ENCODE data around the gene ACO2. TPM values are rescaled to one million over a fixed set of nuclear protein-coding genes. Genes with fewer than 3 reads are reported as not detected.

ACO2 gene
- total RNA-seq: 152 and 153 TPM in 2 replicates

- Mint-ChIP-seq H3K27me3 (no peaks in the 10 kb centered on the region), H3K4me1 (peaks cover 53% of the 10 kb centered on the region), H3K9me3 (no peaks in the 10 kb centered on the region), H3K27ac (peak within 1 kb of the TSS; percentile 99), H3K4me3 (peak within 1 kb of the TSS; percentile 88), H3K36me3 (ENCODE audit: low read depth) (peaks cover 77% of the 10 kb centered on the region)
- ChIA-PET CTCF (interaction anchor here (0.8 to 4.7 kb wide), 7 partner anchors 11 to 167 kb away, joined by 3 to 28 read pairs (median 9); partner anchors contain the start of gene ZC3H7B), POLR2A (interaction anchor here (0.6 to 17.5 kb wide), 30 partner anchors 9 to 612 kb away, joined by 3 to 584 read pairs (median 6); partner anchors contain the start of genes DESI1, PMM1, POLR3H and RANGAP1)
- ATAC-seq (ENCODE audit: low read depth) (peak; percentile 90), DNase-seq (peak; percentile 98)
- intact Hi-C loops (cut with micrococcal nuclease): loop anchor here (1.0 to 2.0 kb wide), 8 partner anchors 10 to 612 kb away; partner anchors contain the start of genes POLR3H, RANGAP1, ST13 and TEF
- no peak for TF ChIP-seq CTCF (IDR thresholded peaks at IDR 0.05)
These were observed at the start of gene ACO2, which contains the start of gene PHF5A for GRCh38 chr22:41468381-41469217. ACO2 (plus strand) TSS chr22:41469117; CDS start chr22:41469147, 30 bp downstream. PHF5A (minus strand) TSS chr22:41468692; CDS start chr22:41468653, 39 bp downstream.

- DNase-seq (no peak), ATAC-seq (ENCODE audit: low read depth) (peak; percentile 63)
- TF ChIP-seq CTCF (IDR thresholded peaks at IDR 0.05): no peak
- H3K9me3 Mint-ChIP-seq: no peaks in the 10 kb centered on the region
- peak overlapping the region; percentile 73 for H3K27ac Mint-ChIP-seq
- POLR2A ChIA-PET: interaction anchor here (0.7 to 5.3 kb wide), 7 partner anchors 17 to 358 kb away, joined by 5 to 46 read pairs (median 8); partner anchors contain the start of genes ACO2, PHF5A and TOB2
- peak overlapping the region; percentile 25 for H3K4me3 Mint-ChIP-seq
- no peaks in the 10 kb centered on the region for H3K27me3 Mint-ChIP-seq
- H3K36me3 Mint-ChIP-seq (ENCODE audit: low read depth): peaks cover 46% of the 10 kb centered on the region
- intact Hi-C loops (cut with micrococcal nuclease): loop anchor here (2.0 kb wide), 1 partner anchor 19 kb away; no protein-coding TSS in a partner anchor
- H3K4me1 Mint-ChIP-seq: peaks cover 46% of the 10 kb centered on the region
- CTCF ChIA-PET: interaction anchor here (1.4 to 1.8 kb wide), 3 partner anchors 11 to 91 kb away, joined by 3 to 4 read pairs (median 4); no protein-coding TSS in a partner anchor
These were observed 43.1 kb upstream of the ACO2 start for GRCh38 chr22:41425660-41426365.

DNA sequence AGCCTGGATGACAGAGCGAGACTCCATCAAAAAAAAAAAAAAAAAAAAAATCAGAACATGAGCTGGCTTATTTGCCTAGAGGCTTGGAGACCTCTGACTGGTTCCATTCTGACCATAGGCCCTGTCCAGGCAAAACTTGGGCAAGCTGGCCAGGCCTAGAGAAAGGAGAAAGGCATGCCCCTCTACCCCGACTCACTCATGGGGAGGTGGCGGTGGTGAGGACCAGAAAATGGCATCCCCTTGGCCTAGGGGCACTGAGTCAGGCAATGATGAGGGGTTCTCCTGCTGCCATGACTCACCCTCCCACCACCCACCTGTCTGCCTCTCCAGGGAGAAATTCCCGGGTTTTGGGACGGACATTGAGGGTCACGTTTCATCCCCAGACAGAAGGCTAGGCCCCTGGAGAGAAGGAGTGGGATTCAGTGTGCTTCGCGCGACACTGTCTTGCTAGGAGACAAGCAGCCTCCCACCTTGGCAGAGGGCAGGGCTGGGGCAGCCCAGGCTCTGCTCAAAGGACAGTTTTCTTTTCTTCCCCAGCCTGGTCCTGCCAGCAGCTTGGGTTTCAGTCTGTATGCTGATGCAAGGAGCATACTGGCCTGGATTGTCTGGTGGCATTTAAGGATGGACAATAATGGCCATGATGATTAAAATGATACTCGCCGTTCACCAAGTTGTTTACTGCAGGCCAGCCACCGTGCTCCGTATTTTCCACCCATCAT is 39.5 kb upstream of the ACO2 start:
- Mint-ChIP-seq H3K9me3 (no peaks in the 10 kb centered on the region), H3K36me3 (ENCODE audit: low read depth) (peaks cover 54% of the 10 kb centered on the region), H3K27ac (no peak overlapping the region), H3K4me3 (no peak overlapping the region), H3K27me3 (no peaks in the 10 kb centered on the region), H3K4me1 (peaks cover 25% of the 10 kb centered on the region)
- CTCF ChIA-PET: no interaction called here
- DNase-seq: no peak
- TF ChIP-seq CTCF (IDR thresholded peaks at IDR 0.05): no peak
- intact Hi-C loops (cut with micrococcal nuclease): no loop called here
- ATAC-seq (ENCODE audit: low read depth): no peak
- POLR2A ChIA-PET: interaction anchor here (0.9 kb wide), 1 partner anchor 19 kb away, joined by 4 read pairs; no protein-coding TSS in a partner anchor

DNA sequence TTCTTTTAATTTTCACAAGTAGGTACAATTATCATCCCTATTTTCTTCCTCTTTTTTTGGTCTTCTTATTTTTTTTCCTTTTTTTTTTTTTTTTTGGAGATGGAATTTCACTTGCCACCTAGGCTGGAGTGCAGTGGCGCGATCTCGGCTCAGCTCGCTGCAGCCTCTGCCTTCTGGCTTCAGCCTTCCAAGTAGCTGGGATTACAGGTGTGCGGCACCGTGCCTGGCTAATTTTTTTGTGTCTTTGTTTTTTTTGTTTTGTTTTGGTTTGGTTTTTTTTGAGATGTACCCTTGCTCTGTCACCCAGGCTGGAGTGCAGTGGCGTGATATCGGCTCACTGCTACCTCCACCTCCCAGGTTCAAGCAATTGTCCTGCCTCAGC is 39.0 kb upstream of the ACO2 start:
- H3K36me3 Mint-ChIP-seq (ENCODE audit: low read depth): peaks cover 56% of the 10 kb centered on the region
- H3K27me3 Mint-ChIP-seq: no peaks in the 10 kb centered on the region
- ChIA-PET POLR2A (interaction anchor here (0.9 kb wide), 1 partner anchor 19 kb away, joined by 4 read pairs; no protein-coding TSS in a partner anchor), CTCF (no interaction called here)
- DNase-seq (no peak), ATAC-seq (ENCODE audit: low read depth) (no peak)
- peaks cover 22% of the 10 kb centered on the region for H3K4me1 Mint-ChIP-seq
- intact Hi-C loops (cut with micrococcal nuclease): no loop called here
- H3K9me3 Mint-ChIP-seq: no peaks in the 10 kb centered on the region
- H3K4me3 Mint-ChIP-seq: no peak overlapping the region
- TF ChIP-seq CTCF (IDR thresholded peaks at IDR 0.05): no peak
- H3K27ac Mint-ChIP-seq: no peak overlapping the region
